Stimulated activated CD8-positive, alpha-beta memory T cell treated with anti-CD3 and anti-CD28 coated beads, Interleukin-12 subunit alpha, Interleukin-12 subunit beta, amount 100 ng/mL, for 4 hours (primary cell): ENCODE measurements around the gene RNGTT.
"Not testable (repeated sequence)": the region's sequence is repeated elsewhere in the genome, so short reads cannot be mapped to it uniquely, and the experiment has no call there.

Source experiments
- DNase-seq: peaks from one replicate; pipeline ENCODE4 v3.0.0-alpha.2; 2020; ENCODE audit warnings: low read depth

Gene RNGTT

GRCh38 chr6:88808381-88808780 lies 155.0 kb downstream of the RNGTT start:
- no peak for DNase-seq

- DNase-seq: no peak
Measured at GRCh38 chr6:88807622-88808021, 155.8 kb downstream of the RNGTT start.

DNA sequence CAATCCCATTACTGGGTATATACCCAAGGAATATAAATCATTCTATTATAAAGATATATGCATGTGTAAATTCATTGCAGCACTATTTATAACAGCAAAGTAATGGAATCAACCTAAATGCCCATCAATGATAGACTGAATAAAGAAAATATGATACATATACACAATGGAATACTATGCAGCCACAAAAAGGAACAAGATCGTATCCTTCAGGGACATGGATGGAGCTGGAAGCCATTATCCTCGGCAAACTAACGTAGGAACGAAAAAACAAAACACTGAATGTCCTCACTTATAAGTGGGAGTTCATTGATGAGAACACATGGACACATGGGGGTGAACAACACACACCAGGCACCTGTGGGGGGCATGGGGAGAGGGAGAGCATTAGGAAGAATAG lies 156.7 kb downstream of the RNGTT start:
- no peak for DNase-seq

GRCh38 chr6:88804701-88805100 lies 158.7 kb downstream of the RNGTT start:
- DNase-seq: no peak

GRCh38 chr6:88785478-88785877 lies 177.9 kb downstream of the RNGTT start:
- DNase-seq: no peak

GRCh38 chr6:88780714-88781389 lies 182.6 kb downstream of the RNGTT start:
- DNase-seq: no peak

GRCh38 chr6:88775866-88776571 lies 187.4 kb downstream of the RNGTT start:
- DNase-seq: no peak

GRCh38 chr6:88768114-88768513 lies 195.3 kb downstream of the RNGTT start:
- DNase-seq: not testable (repeated sequence)

DNA sequence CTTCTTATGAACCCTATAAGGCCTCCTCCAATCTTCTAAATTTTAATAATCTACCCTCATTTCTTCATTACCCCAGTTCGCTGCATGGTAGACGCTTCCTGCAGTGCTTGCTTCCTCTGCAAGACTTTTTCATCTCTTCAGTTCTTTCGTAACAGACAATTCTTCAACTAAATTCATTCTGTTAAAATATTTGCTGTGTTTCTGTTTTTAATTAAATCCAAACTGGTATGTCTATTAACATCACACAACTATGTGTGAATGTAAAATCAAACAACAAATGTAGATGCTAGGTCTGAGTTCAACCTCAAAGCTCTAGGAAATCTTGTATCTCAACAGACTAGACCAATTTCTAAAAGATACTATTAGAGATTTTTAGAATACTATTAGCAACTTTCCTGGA lies 199.3 kb downstream of the RNGTT start:
- no peak for DNase-seq

- DNase-seq: no peak
Measured at GRCh38 chr6:88763160-88763559, 200.3 kb downstream of the RNGTT start.

- no peak for DNase-seq
Measured at GRCh38 chr6:88761237-88762031, 202.0 kb downstream of the RNGTT start.

DNA sequence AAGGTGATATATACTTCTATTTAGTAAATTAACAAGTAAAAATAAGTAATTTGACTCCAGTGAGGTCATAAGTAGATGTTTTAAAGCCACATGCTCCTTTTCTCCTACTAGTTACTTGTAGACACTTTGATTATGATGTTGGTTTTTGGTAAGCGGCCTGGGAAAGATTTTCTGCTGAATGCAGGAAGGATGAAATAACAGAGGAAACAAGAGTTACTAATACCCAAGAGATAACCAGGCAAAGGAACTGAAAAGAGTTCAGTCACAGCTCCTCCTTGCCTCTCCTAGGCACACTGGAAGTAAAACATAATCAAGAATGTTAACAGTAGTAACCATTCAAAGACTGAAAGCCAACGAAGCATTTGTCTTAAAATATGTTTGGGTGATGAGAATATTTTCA lies 203.3 kb downstream of the RNGTT start:
- DNase-seq: no peak

GRCh38 chr6:88750936-88751335 lies 212.5 kb downstream of the RNGTT start:
- no peak for DNase-seq

DNA sequence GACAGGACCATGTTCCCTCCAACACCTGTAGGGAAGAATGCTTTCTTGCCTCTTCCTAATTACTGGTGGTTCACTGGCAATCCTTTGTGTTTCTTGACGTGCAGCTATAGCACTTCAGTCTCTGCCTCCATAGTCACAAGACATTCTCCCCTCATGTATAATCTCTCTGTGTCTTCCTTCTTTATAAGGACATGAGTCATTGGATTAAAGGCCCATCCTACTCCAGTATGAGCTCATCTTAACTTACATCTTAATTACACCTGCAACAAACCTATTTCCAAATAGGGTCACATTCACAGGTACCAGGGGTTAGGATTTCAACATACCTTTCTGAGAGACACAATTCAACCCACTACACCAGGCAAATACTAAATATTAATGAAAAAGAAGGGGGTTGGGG lies 213.6 kb downstream of the RNGTT start:
- no peak for DNase-seq

DNA sequence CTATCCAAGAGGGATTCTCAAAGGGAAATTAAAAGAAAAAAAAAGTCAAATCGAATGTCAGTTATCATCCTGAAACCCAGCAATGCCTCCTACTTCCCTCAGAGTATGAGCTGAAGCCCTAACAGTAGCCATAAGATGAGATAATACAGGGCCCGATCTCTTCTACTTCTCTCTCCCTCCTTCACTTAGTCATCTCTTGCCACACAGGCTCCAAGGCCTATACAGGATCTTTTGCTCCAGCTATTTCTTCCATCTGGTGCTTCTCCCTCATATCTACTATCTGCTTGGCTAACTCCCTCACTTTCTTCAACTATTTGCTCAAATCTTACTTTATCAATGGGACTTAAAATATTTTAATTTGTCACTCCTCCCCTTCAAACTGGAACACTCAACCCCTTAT lies 215.3 kb downstream of the RNGTT start:
- no peak for DNase-seq

- no peak for DNase-seq
Measured at GRCh38 chr6:88741939-88742338, 221.5 kb downstream of the RNGTT start.

DNA sequence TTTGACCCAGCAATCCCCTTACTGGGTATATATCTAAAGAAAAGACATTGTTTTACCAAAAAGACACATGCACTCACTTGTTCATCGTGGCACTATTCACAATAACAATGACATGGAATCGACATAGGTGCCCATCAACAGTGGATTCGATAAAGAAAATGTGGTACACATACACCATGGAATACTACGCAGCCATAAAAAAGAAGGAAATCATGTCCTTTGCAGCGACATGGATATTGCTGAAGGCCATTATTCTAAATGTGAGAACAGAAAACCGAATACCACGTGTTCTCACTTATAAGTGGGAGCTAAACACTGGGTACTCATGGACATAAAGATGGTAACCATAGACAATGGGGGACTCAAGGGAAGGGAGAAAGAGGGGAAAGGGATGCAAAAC lies 222.3 kb downstream of the RNGTT start:
- no peak for DNase-seq

GRCh38 chr6:88734544-88734943 lies 228.9 kb downstream of the RNGTT start:
- DNase-seq: no peak

DNA sequence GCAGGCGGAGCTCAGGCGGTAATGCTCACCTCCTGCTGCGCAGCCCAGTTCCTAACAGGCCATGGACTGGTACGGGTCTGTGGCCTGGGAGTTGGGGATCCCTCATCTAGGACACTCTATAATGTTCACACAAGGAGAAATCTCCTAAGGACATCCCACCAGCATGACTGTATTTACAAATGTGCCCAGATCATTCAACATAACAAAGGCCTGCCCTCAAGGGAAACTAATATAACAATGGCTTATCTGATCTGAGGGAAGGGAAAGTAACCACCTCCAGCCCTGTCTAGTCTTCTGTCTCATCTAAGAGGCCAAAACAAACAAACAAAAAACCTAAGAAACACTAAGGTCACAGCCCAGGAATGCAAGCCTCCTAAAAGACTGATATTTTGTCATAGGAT lies 232.8 kb downstream of the RNGTT start:
- no peak for DNase-seq

DNA sequence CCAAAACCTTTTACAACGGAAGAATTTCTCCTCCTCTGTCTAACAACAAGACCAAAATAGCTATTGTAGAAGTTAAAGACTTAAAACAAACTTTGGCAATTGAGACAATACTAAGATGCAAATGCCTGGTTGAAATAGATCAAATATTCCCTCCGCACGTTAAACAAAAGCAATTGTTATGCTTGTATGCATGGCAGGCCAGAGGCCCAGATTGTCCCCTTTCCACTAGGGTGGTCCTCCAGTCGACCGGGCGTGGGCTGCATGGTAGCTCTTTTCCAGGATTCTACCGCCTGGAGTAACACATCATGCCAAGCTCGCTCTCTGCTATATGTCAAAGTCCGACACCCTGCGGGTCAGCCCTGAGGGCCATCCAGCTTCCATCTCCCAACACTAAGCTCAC lies 234.7 kb downstream of the RNGTT start:
- DNase-seq: no peak

DNA sequence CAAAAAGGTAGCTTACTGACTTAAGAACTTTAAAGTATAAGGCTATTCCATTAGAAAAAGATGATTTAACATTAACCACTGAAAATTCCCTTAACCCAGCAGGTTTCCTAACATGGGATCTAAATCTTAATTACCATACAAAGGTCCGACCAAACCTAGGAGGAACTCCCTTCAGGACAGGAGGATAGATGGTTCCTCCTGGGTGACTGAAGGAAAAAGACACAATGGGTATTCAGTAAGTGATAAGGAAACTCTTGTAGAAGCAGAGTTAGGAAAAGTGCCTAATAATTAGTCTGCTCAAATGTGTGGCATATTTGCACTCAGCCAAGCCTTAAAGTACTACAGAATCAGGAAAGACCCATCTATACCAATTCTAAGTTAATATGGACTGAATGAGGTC lies 237.0 kb downstream of the RNGTT start:
- not testable (repeated sequence) for DNase-seq

GRCh38 chr6:88725111-88725975 lies 238.1 kb downstream of the RNGTT start:
- DNase-seq: no peak
